NCI-H2107 treated with DMSO at 0.1 percent for 48 hours (cell line): Measurements from ENCODE around the gene TM4SF20.
A peak's percentile ranks its signal among the peaks of the same experiment; 100 is the strongest.
"Not testable (repeated sequence)": the region's sequence is repeated elsewhere in the genome, so short reads cannot be mapped to it uniquely, and the experiment has no call there.

Source experiments
- DNase-seq: peaks from one replicate; lab custom pipeline; 2025; ENCODE audit not compliant: unreplicated experiment; lab: John Stamatoyannopoulos, UW

Gene TM4SF20

DNA sequence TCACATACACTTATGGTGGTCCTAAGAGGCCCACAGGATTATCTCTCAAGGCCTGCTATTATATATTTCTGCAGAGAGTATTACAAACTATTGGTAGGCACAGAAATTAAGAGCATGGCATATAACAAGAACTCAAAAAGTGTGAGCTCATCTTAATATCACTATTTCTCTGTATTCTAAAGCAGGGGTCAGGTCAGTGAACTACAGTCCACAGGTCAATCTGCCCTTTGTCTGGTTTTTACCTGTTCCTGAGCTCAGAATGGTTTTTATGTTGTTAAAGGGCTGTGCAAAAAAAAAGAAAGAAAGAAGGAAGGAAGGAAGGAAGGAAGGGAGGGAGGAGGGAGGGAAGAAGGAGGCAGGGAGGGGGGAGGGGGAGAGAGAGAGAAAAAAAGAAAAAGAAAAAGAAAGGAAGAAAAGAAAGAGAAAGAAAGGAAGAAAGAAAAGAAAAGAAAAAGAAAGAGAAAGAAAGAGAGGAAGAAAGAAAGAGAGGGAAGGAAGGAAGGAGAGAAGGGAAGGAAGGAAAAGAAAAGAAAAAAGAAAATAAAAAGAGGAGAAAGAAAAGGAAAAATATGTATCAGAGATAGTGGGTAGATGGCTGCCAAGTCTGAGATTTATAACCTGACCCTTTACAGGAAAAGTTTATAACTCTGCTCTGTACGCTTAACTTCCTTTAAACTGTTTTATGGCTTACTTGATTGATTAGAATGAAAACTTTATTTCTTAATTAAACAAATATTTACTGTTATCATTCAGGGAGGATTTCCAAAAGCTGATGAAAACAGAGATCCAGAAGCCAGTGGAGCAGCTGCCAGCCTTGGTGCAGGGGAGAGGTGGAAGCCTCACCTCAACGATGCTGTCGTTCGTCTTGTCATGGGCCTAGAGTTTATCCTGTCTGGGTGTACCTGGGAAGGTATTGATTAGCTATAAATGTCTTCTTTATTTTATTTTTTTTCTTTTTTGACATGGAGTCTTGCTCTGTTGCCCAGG, 19.9 kb upstream of the TM4SF20 start:
- no peak for DNase-seq

DNA sequence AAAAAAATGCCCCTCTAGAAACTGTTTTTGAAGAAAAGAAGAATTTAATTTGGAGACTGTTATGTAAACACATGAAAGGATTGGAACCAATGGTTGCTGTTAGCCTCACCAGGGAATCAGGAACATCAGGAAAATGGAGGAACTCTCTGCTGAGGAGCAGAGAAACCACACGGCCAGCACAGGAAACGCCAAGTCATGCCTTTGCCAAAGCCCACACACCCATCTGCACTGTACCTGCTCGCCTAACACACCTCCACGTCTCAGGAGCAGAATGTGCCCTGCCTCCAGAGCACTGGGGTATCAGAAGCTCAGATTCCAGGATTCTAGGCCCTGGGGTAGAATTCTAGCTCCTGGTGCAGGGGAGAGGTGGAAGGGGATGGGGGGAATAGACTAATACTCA, 18.5 kb upstream of the TM4SF20 start:
- DNase-seq = no peak

DNA sequence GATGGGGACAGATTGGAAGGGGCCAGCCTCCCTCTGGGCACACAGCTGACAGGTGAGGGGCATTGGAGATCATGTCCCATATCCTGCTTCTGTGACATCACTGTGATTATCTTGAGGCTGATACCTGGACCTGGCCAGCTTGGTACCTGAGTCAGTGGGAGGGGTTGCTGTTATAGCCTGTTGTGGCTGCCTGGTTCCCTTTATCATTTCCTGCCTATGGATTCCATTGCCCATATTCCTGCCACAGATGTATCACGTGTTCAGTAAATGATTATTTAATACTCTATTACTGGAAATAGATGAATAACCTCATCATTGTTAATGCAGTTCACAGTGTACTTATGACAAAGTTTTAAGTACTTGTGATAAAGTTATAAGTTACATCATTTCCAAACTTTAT, 16.4 kb upstream of the TM4SF20 start:
- DNase-seq = no peak

DNA sequence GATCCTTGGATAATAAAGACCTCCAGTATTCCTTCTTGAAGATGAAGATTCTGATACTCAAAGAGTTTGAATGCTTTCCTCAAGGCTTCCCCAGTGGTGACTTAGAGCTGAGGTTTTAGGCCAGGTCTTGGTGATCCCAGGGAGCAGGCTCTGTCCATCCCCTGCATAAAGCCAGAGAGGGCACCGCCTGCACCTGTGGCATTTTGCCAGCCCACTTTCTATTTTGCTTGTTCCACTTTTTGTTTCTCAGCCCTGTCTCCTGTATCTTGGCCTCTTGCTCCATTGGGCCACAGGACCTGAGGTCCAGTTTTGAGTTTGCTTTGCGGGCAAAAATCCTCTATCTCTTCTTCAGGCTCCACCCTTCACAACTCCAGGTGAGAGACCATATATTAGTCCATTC, 15.3 kb upstream of the TM4SF20 start:
- no peak for DNase-seq

DNA sequence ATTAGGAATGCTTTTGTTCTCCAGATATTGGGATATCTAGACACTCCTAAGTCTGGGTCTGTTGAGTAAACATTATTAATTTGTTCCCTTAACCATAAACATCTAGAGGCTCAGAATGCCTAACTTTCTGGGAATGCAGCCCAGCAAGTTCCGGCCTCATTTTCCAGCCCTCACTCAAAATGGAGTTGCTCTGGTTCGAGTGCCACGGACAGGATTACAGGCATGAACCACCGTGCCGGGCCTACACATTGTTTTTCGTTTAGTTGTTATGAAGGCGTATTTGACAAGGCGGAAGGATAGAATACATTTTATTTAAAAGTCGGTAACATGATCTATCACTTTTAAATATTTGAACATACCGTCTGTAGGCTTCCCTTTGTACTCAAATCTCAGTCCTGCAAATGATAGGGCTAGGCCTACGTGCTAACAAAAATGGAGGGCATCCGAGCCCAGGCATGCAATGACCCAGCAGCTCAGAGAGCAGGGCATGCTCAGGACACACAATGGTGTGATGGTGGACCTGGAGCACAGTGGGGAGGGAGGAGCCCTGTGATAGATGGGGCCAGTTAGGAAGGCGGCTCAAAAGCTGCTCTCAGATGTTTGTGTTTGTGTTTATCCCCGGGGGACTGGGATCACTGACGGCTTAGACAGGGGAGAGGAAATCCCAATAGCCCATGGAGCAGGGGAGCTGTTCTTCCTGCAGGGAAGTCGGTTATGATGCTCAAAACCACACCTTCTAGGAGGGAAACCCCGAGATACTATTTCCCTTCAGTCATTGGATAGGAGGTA, 11.6 kb upstream of the TM4SF20 start:
- no peak for DNase-seq

DNA sequence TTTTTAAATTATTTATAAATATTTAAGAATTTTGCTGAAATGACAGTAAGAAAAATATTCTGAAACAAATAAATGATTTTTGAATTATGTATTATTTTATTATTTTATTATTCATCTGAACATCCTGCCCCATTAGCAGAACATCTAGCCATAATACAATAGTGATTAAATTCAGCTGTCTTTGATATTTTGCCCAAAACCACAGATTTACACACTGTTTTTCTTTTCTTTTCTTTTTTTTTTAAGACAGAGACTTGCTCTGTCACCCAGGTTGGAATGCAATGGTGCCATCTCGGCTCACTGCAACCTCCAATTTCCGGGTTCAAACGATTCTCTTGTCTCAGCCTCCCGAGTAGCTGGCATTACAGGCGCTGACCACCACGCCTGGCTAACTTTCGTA, 10.6 kb upstream of the TM4SF20 start:
- no peak for DNase-seq

DNA sequence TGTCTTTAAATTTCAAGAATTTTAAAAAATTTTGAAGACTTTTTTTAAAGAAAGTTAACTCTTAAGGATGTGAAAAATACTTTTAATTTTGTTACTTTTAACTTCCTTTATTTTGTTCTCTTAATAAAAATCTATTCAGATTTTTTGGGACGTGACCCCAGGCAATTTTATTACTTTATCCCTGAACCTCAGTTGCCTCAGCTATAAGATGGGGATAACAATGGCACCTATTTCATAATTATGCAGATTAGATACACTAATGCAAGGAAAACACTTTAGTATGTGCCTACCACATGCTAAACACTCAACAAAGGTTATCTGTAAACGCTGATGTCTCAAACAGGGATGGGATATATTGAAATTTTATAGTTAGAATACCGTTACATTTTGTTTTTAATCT, 10.1 kb upstream of the TM4SF20 start:
- DNase-seq = no peak

DNA sequence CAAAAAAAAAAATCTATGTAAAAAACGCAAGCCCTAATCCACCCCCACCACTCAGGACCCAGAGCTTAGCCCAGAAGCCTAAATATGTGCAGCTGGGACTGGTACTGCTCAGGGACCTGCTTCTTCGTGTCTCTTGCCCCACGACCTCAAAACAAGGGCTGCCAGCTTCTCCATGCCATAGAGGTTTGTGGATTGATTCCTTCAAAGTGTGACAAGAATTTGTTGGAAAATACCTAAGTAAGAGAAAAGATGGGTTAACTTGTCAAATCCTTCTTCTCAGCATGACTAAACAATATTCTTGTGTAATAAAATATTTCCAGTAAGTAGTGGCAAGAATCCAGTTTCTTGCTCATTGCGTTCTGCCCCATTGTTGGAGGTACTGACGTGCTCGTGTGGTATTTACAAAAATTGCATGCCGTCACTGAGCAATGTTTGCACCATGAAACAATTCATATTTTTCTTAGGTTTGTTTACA, 9.5 kb upstream of the TM4SF20 start:
- DNase-seq = no peak

DNA sequence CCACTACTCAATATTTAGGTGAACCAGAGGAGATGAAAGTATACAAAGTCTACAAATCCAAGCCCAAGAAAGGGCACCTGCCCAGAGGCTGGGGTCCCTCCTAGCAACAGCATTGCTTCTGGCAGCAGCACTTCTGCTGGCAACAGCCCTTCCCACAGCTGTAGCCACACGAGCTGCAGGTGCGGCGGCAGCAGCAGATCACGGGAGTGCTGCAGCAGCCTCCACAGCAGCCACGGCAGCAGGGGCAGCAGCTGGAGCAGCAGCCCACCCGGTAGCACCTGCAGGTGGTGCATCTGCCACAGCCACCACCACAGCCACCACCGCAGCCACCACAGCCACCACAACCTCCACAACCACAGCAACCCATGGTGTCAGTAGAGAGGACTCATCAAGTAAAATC, 8.5 kb upstream of the TM4SF20 start, which contains the start of gene SCYGR1:
Gene SCYGR1 (minus strand): TSS at position 367 of the 400 bp plus-strand sequence. CDS start 0 bp downstream, at position 367.
- DNase-seq = not testable (repeated sequence)

DNA sequence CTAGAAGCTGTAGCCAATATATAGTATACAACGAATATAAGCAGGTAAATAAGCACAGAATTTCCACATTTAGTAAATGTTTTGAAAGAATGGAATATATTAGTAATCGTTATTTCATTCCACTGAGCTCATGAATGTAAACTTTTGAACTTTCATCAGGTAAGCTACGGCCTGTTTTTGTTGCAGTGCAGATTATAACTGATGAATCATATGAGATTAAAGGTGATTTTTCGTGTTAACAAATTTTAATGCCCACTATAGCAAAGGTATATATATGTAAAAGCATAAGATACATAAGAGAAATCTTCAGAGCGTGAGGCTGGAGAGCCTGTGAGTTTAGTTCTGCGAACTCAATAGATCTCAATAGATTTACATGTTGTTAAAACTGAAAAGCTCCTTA, 7.5 kb upstream of the TM4SF20 start:
- no peak for DNase-seq

DNA sequence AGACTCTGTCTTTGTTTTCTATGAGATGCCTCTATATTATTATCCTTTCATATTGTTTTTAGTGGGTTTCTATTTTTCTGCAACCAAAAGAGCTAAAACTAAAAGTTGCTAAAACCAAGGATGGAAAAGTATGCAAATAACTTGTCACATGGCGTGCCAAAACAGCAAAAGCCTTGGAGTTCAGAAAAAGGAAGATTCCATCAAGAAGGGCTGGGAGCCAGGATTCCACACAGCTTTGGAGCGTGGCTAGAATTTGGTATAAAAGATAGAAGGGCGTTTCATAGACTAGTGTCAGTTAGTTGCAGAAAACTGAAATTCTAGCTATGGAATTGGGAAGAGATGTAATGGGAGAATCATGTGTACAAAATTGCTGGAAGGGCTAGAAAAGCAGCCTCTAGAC, 4.6 kb upstream of the TM4SF20 start:
- DNase-seq = no peak

DNA sequence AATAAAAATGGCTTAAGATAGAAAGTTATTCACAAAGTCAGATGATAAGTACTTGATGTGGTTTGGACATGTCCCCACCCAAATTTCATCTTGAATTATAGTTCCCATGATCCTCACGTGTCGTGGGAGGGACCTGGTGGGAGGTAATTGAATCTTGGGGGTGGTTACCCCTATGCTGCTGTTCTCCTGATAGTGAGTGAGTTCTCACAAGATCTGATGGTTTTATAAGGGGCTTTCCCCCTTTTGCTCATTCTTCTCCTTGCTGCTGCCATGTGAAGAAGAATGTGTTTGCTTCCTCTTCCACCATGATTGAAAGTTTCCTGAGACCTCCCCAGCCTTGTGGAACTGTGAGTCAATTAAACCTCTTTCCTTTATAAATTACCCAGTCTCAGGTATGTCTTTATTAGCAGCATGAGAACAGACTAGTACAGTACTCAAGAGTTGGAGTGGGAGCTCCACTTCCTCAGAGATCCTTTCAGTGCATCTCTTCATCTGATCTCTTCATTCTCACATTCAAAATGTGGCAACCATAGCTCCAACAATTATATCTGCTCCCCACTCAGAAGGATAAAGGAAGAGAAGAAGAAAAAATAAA, 3.2 kb upstream of the TM4SF20 start:
- DNase-seq = not testable (repeated sequence)

DNA sequence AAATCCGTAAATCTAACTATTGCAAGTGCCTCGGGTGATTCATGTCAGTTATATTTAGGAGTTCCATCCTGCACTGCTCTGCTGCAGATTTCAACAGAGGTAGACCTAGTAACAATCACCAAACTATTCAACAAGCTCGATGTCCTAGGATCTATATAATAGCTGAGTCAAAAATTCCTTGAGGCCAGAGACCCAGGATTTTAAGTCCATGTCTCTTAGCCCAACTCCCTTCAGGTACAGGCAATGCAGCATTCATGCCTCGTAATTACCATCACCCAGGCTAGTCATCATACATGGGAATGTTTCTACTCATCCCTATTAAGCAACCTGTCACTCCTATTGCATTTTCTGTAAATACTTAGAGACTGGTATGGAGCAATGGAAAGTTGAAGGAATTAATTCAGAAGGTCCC, 729 bp downstream of the TM4SF20 start:
- no peak for DNase-seq

DNA sequence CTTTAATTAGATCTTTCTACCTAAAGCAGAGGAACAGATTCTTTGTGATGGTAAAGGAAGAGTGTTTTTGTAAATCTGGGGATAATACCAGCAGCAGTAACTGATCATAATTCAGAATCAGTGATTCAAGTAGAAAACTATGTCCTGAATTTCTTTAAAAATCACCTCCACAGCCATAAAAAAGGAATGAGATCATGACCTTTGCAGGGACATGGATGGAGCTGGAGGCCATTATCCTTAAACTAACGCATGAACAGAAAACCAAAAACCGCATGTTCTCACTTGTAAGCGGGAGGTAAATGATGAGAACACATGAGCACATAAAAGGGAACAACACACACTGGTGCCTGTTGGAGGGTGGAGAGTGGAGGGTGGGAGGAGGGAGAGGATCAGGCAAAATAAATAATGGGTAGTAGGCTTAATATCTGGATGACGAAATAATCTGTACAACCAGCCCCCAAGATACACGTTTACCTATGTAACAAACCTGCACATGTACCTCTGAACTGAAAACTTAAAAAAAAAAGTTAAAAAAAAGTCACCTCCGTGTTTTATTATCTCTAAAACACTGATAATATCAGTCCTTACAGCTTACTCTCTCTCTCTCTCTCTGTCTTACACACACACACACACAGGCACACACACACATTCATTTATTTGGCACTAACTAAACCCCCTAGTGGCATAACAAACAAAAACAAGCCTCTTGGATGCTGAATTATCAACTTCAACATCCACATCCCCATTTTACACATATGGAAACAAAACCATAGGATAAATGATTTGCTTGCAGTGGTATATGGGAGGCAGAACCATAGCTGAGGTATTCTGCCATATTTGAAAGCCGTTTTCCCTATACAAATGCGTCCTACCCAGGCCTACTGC, 1.4 kb downstream of the TM4SF20 start:
- no peak for DNase-seq

DNA sequence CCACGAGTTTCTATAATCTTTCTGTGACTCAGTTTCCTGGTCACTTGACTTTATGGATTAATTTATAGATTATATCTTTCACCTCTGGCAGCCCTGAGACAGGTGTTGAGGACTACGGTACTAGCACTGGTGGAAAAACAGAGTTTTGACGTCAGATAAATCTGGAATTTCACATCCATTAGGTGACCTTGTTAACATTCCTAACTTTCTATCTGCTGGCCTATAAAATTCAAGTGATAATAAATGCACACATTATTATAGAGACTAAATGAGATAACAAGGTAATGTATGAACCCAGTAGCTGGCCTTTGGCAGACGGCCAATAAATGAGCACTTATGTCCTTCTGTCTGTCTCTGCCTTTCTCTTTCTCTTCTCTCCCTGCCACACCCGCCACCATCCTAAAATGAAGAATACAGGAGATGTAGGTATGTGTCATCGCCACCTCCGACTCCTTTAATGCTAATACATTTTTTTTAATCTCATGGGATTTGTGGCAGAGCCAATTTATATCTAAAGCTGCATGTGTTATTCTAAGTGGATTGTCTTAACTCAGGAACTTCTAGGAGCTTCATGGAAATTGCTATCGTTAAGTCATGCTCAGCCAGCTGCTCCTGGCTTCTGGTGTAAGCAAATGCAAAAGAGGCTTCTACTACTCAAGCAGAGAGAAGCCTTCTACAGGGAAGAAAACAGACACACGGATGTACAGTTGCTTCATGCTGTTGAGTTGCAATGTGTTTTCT, 2.3 kb downstream of the TM4SF20 start:
- DNase-seq = peak; percentile 3

DNA sequence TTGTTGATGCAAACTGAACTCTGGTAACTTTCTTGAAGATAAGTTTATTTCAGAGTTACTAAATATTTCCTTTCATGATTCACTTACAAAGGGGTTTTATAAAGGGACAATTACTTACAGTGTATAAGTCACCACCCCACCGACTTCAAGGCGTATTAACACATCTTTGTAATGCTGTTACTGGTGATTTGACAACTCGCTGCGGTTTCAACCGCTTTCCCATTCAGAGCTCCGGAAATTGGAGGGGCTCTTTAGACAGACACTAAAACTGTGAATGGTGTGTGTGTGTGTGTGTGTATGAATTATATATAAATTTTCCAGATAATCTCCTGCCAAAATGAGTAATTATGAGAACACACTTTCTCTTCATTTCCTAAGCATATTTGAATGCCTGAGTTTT, 4.9 kb downstream of the TM4SF20 start:
- no peak for DNase-seq

DNA sequence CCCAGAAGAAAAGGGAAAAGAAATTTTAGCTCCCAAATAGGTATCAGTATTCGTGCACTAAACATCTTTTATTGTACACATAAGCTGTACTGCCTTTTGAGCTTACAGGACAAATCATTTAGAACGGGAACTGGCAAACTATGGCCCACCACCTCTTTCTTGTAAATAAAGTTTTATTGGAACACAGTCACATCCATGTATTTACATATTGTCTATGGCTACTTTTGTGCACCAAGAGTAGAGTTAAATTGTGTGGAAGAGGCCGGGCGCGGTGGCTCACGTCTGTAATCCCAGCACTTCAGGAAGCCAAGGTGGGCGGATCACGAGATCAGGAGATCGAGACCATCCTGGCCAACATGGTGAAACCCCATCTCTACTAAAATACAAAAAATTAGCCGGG, 5.7 kb downstream of the TM4SF20 start:
- DNase-seq = no peak

DNA sequence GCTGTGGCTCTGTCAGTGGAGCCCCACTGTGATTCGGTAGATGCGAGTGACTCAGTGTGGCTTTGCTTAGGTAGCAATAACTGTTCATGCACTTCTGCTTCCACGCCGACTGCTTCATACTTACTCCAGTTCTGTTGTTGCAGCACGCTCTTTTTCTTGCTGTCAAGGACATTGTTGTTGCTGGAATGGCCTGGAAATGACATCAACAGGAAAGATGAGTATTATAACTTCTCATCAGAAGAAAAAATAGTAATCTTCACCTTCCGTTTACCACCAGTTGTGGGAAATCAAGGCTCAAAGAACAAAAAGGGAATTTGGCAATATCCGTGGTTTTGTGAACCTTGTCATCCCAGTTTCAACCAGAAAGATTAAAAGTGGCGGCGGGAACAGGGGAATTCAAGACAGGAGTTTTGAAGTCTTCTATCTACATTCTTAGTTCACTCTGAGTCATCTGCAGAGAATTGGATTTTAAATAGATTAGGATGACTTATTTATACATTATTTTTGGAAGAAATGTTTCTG, 8.3 kb downstream of the TM4SF20 start:
- no peak for DNase-seq

DNA sequence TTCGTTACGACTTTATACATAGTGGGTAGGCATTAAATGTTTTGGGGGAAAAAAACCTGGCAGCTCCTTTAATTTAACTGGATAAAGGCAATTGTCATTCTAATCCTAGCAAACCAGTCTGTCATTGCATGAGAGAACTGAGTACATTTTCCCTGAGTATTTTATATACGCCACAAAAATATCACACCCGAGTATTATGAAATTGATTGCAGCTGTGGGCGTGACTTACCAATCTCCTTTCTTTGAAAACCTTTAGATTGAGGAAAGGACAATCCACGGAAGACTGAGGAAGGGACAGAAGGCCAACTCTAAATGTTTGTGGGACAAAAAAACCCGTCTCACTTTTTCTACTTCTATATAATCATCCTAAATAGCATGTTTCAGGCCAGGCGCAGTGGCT, 9.0 kb downstream of the TM4SF20 start:
- DNase-seq = no peak

DNA sequence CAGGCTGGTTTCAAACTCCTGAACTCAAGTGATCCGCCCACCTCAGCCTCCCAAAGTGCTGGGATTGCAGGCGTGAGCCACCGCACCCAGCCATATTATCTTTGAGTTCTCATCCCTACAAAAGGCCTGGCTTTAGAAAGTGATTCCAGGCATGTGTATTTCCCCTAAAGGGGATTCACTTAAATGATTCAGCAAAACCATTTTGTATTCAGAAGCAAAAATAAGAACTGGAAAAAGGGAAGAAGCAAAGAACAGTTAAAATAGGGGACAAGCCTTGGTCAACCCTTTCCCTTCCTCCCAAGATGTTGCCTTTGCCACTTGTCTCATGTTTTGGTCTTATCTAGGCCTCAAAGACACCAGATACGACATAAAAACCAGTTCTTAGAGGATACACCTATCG, 10.5 kb downstream of the TM4SF20 start:
- DNase-seq = no peak
